ENCODE results near the gene REXO5. TPM values are rescaled to one million over a fixed set of nuclear protein-coding genes. Genes with fewer than 3 reads are reported as not detected.

The REXO5 gene
- total and polyA plus RNA-seq, 9 of the 15 experiments (the other 6 are each of a cell fraction or from before 2014, with no cell fraction given), result 10.5 to 45.1 (median 25.4) TPM

- CTCF ChIA-PET (ENCODE audit: low intra/inter-chr PET ratio), result no interaction called here
- Histone ChIP-seq H3K9me3 (replicated peaks; ENCODE audit: control insufficient read depth, insufficient read depth, low read depth, low read length) (no peaks in the 10 kb centered on the region; the same call in 1 of the 2 replicates), H3K9me1 (ENCODE audit: control insufficient read depth, insufficient read depth, low read length) (no peaks in the 10 kb centered on the region), H3K4me1 (replicated peaks in 1 of 2; ENCODE audit: control insufficient read depth in 2 of 2, insufficient read depth in 2 of 2, low read length in 2 of 2) (peaks cover 4 to 20% of the 10 kb centered on the region in 2 experiments; a peak in 1 of 5 replicates), H3K27me3 (ENCODE audit: control insufficient read depth in 2 of 2, insufficient read depth in 2 of 2, low read length in 2 of 2) (no peaks in the 10 kb centered on the region), H3K4me2 (ENCODE audit: insufficient read depth, low read length) (no peak overlapping the region), H3K27ac (ENCODE audit: extremely low read depth, low read depth, low read length) (no peak overlapping the region), H3K79me2 (ENCODE audit: control insufficient read depth, insufficient read depth, low read length) (peaks cover 61% of the 10 kb centered on the region), H3K9ac (ENCODE audit: insufficient read depth in 1 of 2, low read depth in 2 of 2, low read length in 2 of 2) (no peak overlapping the region), H3K4me3 (no peak overlapping the region), H4K20me1 (replicated peaks; ENCODE audit: control insufficient read depth, insufficient read depth, low read length) (no peaks in the 10 kb centered on the region), H3K36me3 (ENCODE audit: control insufficient read depth, insufficient read depth, low read length) (peaks cover 22% of the 10 kb centered on the region; the same call in 2 of the 3 replicates), H2AFZ (ENCODE audit: low read depth, low read length) (peak overlapping the region; percentile 80; the same call in 1 of the 2 replicates)
- DNase-seq (ENCODE audit: extremely low read depth in 1 of 4, low spot score in 3 of 4) (no peak), FAIRE-seq (no peak), ATAC-seq (no peak)
- POLR2A ChIA-PET, result interaction anchor here (1.5 kb wide), 1 partner anchor 22 kb away, joined by 3 read pairs; no protein-coding TSS in a partner anchor
- intact Hi-C loops (cut with micrococcal nuclease) (no loop called here), in situ Hi-C loops (cut with MboI) (no loop called here)
- 95% methylated on average over 1 of the region's 1 CpG for WGBS (ENCODE audit: insufficient coverage, low coverage, missing lambda C conversion rate)
- no TSS peak for BruUV-seq (replicated peaks)
- TF ChIP-seq, protein P1, sequence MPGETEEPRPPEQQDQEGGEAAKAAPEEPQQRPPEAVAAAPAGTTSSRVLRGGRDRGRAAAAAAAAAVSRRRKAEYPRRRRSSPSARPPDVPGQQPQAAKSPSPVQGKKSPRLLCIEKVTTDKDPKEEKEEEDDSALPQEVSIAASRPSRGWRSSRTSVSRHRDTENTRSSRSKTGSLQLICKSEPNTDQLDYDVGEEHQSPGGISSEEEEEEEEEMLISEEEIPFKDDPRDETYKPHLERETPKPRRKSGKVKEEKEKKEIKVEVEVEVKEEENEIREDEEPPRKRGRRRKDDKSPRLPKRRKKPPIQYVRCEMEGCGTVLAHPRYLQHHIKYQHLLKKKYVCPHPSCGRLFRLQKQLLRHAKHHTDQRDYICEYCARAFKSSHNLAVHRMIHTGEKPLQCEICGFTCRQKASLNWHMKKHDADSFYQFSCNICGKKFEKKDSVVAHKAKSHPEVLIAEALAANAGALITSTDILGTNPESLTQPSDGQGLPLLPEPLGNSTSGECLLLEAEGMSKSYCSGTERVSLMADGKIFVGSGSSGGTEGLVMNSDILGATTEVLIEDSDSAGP (CRISPR knock-in tag; IDR thresholded peaks at IDR 0.05), result no peak
- TF ChIP-seq ZBTB8A (IDR thresholded peaks at IDR 0.05; ENCODE audit: partially characterized antibody) (no peak), IFI16 (CRISPR knock-in tag; IDR thresholded peaks at IDR 0.05) (no peak), GABPB1 (CRISPR knock-in tag; IDR thresholded peaks at IDR 0.05) (no peak), BCL6 (CRISPR knock-in tag; IDR thresholded peaks at IDR 0.05) (no peak), TFE3 (CRISPR knock-in tag; IDR thresholded peaks at IDR 0.05) (peak; percentile 83), TFAP4 (CRISPR knock-in tag; IDR thresholded peaks at IDR 0.05; ENCODE audit: borderline replicate concordance) (no peak), PHTF2 (CRISPR knock-in tag; IDR thresholded peaks at IDR 0.05) (no peak), RFX7 (CRISPR knock-in tag; IDR thresholded peaks at IDR 0.05) (no peak), POLR2G (IDR thresholded peaks at IDR 0.05; ENCODE audit: low read depth, low read length) (no peak), ZNF444 (CRISPR knock-in tag; IDR thresholded peaks at IDR 0.05) (no peak), SMAD4 (CRISPR knock-in tag; conservative IDR thresholded peaks at IDR 0.05) (no peak), ARID2 (IDR thresholded peaks at IDR 0.05) (no peak), KDM1A (IDR thresholded peaks at IDR 0.05) (peak in 1 of 2 experiments; percentile 38; a peak in 1 of 4 replicates), ZNF133 (CRISPR knock-in tag; IDR thresholded peaks at IDR 0.05) (no peak), ZNF696 (CRISPR knock-in tag; conservative IDR thresholded peaks at IDR 0.05) (no peak), TOE1 (IDR thresholded peaks at IDR 0.05; ENCODE audit: borderline replicate concordance) (peak; percentile 51; the same call in 1 of the 2 replicates), TOE1 (CRISPR knock-in tag; IDR thresholded peaks at IDR 0.05; ENCODE audit: borderline replicate concordance, low read depth) (no peak), CREBBP (IDR thresholded peaks at IDR 0.05; ENCODE audit: low read depth, low read length) (no peak), ZNF140 (CRISPR knock-in tag; IDR thresholded peaks at IDR 0.05) (no peak), TRIM24 (IDR thresholded peaks at IDR 0.05) (no peak), ETS2 (tag; IDR thresholded peaks at IDR 0.05; ENCODE audit: borderline replicate concordance, poor library complexity, severe bottlenecking) (no peak)
Observed at GRCh38 chr16:20768121-20768520, 38.2 kb upstream of the REXO5 start.
